ENCODE results near the gene SLC39A3.

DNA sequence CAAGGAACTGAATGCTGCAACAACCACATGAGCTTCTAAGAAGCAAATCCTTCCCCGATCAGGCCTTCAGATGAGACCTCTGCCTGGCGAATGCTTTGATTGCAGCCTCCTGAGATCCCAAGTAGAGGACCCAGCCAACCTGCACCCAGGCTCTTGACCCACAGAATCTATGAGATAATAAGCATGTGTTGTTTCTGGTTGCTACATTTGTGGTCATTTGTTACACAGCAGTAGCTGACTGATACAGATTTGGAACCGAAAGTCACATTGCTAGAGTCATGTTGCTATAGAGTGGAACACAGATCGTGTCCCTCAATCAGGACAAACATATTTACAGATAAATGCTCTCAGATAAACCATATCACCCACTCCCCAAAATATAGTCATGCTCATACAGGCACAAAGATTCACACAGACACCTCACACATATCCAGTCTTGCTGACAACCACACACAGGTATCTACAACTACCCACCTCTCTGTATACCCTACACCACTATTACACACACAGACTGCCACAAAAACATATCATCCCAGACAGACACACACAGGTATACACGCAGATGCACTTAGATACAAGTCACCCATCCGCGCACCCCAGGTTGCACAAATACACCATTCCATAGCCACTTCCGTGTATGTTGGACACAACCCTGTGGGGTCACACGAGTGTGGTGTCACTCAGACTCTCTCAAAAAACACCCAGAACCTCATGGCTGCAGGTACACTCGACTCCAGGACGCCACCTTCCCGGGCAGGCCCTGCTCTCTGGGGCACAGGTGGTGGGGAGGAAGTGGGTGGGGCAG, 24.1 kb downstream of the SLC39A3 start:
- TF ChIP-seq EZH2phosphoT487 (IDR thresholded peaks at IDR 0.05; ENCODE audit: unreplicated experiment), result no peak
- TF ChIP-seq, protein P1, sequence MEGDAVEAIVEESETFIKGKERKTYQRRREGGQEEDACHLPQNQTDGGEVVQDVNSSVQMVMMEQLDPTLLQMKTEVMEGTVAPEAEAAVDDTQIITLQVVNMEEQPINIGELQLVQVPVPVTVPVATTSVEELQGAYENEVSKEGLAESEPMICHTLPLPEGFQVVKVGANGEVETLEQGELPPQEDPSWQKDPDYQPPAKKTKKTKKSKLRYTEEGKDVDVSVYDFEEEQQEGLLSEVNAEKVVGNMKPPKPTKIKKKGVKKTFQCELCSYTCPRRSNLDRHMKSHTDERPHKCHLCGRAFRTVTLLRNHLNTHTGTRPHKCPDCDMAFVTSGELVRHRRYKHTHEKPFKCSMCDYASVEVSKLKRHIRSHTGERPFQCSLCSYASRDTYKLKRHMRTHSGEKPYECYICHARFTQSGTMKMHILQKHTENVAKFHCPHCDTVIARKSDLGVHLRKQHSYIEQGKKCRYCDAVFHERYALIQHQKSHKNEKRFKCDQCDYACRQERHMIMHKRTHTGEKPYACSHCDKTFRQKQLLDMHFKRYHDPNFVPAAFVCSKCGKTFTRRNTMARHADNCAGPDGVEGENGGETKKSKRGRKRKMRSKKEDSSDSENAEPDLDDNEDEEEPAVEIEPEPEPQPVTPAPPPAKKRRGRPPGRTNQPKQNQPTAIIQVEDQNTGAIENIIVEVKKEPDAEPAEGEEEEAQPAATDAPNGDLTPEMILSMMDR (conservative IDR thresholded peaks at IDR 0.05; ENCODE audit: low read depth in 2 of 2), result no peak
- TF ChIP-seq CREB1 (CRISPR knock-in tag; IDR thresholded peaks at IDR 0.05; ENCODE audit: low read depth), result no peak
- TF ChIP-seq EZH2 (IDR thresholded peaks at IDR 0.05; ENCODE audit: low read depth, unreplicated experiment), result no peak
- TF ChIP-seq JUNB (IDR thresholded peaks at IDR 0.05; ENCODE audit: unreplicated experiment), result no peak
- TF ChIP-seq, protein P2, sequence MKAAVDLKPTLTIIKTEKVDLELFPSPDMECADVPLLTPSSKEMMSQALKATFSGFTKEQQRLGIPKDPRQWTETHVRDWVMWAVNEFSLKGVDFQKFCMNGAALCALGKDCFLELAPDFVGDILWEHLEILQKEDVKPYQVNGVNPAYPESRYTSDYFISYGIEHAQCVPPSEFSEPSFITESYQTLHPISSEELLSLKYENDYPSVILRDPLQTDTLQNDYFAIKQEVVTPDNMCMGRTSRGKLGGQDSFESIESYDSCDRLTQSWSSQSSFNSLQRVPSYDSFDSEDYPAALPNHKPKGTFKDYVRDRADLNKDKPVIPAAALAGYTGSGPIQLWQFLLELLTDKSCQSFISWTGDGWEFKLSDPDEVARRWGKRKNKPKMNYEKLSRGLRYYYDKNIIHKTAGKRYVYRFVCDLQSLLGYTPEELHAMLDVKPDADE (IDR thresholded peaks at IDR 0.05), result no peak
- TF ChIP-seq POLR2AphosphoS5 (IDR thresholded peaks at IDR 0.05; ENCODE audit: low read depth), result no peak
- TF ChIP-seq, protein P3, sequence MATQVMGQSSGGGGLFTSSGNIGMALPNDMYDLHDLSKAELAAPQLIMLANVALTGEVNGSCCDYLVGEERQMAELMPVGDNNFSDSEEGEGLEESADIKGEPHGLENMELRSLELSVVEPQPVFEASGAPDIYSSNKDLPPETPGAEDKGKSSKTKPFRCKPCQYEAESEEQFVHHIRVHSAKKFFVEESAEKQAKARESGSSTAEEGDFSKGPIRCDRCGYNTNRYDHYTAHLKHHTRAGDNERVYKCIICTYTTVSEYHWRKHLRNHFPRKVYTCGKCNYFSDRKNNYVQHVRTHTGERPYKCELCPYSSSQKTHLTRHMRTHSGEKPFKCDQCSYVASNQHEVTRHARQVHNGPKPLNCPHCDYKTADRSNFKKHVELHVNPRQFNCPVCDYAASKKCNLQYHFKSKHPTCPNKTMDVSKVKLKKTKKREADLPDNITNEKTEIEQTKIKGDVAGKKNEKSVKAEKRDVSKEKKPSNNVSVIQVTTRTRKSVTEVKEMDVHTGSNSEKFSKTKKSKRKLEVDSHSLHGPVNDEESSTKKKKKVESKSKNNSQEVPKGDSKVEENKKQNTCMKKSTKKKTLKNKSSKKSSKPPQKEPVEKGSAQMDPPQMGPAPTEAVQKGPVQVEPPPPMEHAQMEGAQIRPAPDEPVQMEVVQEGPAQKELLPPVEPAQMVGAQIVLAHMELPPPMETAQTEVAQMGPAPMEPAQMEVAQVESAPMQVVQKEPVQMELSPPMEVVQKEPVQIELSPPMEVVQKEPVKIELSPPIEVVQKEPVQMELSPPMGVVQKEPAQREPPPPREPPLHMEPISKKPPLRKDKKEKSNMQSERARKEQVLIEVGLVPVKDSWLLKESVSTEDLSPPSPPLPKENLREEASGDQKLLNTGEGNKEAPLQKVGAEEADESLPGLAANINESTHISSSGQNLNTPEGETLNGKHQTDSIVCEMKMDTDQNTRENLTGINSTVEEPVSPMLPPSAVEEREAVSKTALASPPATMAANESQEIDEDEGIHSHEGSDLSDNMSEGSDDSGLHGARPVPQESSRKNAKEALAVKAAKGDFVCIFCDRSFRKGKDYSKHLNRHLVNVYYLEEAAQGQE (IDR thresholded peaks at IDR 0.05; ENCODE audit: unreplicated experiment), result no peak
- TF ChIP-seq STAT1 (IDR thresholded peaks at IDR 0.05; ENCODE audit: unreplicated experiment), result no peak
- no peak for TF ChIP-seq ZNF331 (CRISPR knock-in tag; IDR thresholded peaks at IDR 0.05; ENCODE audit: low read depth)
- no peak for TF ChIP-seq ZNF114 (CRISPR knock-in tag; IDR thresholded peaks at IDR 0.05)

Data from GM23338 (cell line).